NOMO-1 (cell line): ENCODE results near the gene SUDS3.
A peak's percentile ranks its signal among the peaks of the same experiment; 100 is the strongest.

ENCODE experiments used
- DNase-seq, 2 experiments: peaks; one replicate each; lab custom pipeline; 2025; ENCODE audit not compliant: unreplicated experiment in 2 of 2; lab: John Stamatoyannopoulos, UW

The SUDS3 gene

DNA sequence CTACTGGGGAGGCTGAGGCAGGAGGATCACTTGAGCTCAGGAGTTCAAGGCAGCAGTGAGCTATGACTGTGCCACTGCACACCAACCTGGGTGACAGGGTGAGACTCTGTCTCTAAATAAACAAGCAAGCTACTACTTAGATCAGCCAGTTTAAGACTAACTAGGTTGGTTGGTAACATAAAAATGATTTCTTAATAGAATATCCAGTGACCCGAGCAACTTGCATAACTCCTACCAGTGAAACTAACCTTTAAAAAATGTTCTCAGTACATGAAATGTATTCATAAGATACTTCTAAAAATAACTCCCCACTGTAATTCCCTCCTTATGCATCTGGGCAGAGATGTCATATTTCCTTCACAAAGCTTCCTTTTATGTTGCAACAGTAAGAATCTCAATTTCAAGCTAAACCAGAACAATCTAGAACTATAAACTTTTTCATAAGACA, 19.5 kb upstream of the SUDS3 start:
- peak; percentile 44 to 75 for DNase-seq

DNA sequence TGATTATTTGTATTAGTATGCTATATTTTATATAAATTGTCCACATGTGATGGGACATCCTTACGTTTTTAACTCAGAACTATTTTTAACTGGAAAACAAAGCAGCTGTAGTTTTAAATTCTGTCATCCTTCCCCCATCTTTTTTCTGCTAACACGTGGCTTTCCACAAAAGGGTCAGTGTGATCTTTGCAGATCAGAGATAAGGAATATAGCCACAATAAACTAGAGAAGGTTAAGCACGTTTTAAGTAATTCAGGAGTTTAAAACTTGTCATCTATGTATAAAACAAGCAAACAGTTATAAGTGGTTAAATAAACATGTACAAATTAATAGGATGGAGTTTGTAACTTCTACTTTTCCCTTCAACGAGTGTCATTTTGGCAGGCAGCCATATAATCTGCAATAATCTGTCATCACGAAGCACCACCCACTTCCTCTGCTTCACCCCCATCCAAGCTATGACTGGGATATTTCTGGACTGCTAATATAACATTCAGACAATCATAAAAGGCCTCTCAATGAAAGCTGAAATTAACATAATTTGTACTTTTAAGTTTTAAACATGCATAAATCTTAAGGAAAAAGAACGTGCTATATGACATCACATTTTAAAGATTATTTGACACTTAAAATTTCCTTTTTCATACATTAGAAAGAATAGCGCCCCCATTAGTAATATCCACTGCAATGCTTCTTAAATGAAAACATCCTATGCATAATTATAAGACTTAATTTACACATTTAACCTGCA, 18.9 kb upstream of the SUDS3 start:
- DNase-seq: peak; percentile 70 to 92

DNA sequence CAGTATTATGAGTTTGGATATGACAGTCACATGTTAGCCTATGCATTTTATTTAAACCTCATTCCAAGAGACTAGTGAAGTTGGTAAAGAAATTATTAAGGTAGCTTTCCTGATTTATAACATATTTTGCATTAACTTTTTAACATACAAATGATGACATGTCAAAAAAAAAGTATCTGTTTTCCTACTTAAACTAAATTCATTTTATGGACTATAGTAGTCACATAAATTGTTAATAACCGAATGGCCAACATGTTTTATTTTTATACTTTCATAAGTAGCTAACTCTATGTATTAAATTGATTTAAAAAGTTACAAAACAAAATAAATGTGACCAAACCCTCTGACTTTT, 18.4 kb upstream of the SUDS3 start:
- no peak for DNase-seq

DNA sequence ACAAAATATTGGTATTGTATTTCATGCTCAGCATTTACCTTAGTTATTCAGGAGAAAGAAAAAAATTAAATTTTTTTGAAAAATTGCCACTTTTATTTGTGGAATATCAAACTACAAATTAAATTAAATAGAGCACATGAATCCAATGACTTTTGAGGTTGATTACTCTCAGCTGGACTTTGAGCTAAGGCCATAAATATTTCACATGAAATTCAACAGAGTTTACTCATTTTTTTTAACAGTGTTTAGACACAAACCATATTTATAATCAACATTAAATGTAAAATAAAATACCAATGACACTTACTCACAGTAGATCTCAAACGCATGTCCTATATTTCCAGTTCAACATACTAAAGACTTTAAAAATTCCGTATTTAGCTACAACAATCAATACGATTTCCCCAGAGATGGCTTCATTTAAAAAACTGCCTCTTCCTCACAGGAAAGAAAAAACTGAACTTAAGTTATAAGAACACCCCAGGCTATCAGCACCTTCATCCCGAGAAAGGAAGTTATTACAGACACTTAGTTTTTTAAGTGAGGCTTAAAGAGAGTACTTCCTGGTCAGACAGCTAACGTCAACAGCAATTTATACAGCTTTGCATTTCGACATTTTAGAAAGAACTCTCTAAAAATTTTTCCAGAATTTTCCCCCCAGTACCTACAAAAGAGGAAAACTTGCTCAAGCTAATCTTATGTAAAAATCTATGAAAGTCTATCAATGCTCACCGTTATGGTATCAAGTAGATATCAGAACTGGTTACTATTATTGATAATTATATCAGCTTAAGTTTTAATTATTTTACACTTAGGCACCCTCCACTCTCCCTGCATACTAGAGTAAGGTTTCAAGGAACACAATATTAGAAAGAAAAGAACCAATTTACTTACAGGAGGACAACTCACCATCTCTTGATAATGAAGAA, 17.5 kb upstream of the SUDS3 start:
- peak; percentile 57 to 75 for DNase-seq

DNA sequence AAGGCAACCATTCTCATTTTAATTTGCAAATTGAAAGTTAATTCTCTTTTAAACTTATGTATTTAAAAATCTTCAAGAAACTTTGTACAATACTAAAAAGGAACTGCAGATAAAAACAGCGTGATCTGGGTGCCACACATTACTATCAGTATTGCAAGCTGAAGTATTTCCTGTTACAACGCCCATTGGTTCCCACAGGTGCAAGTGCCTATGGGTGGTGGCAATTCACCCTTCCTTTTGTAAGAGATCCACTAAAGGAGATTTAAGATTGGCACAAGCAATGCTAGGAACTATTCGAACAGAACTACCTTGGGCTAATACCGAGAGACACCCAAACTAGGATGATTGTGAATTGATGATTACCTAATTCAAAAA, 16.8 kb upstream of the SUDS3 start:
- no peak for DNase-seq

DNA sequence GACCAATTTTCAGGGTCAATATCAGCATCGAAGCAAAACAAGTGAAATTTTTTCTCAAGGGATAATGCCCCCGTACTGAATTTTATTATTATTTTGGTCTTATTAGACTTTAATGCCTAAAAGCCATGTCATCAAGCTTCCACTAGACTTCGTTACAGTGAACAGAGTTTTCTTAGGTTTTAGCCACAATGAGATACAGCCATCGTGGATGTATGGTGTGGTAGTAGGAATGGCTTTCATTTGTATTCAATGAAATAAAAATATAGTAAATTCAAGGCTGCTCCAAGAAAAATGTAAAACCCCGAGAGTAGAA, 15.3 kb upstream of the SUDS3 start:
- no peak for DNase-seq

DNA sequence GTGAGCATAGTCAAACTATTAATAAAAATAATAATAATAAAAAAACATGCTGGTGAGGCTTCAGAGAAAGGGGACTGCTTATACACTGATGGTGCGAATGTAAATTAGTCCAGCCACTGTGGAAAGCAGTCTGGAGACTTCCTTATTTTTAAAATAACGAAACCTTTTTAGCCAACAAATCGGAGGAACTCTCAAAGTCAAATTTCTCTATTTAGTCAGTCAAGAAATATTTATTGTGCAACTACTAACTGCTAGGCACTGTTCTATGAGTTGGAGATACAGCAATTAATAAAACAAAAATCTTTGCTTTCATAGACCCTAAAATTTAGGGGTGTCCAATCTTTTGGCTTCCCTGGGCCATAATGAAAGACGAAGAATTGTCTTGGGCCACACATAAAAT, 14.5 kb upstream of the SUDS3 start:
- DNase-seq: peak; percentile 44 to 82

DNA sequence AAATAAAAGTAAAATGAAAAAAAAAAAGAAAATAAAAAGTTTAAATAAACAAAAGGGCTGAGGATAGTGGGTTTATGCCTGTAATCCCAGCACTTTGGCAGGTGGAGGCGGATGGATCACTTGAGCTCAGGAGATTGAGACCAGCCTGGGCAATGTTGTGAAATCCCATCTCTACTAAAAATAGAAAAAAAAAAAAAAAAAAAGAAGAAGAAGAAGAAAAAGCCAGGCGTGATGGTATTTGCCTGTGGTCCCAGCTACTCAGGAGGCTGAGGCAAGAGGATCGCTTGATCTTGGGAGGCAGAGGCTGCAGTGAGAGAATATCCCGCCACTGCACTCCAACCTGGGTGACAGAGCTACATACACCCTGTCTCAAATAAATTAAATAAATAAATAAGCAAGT, 7.5 kb upstream of the SUDS3 start:
- peak; percentile 17 to 41 for DNase-seq

DNA sequence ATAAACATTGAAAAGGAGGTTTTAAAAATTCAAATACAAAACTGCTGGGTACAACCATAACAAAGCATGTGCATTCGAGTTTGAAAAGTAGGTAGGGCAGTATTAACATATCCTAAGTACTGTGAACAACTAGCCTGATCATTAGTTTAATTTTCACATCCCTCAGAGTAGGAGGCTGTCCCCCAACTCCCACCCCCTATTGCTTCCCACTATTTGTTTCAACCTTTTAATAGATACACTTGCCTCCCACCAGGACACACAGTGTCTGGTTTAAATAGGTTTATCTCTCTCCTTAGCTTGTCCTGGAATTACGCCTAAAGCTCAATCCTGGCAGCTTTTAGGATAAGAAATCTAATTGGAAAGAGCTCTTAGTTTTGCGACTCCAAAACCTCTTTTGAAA, 5.8 kb upstream of the SUDS3 start:
- no peak for DNase-seq

DNA sequence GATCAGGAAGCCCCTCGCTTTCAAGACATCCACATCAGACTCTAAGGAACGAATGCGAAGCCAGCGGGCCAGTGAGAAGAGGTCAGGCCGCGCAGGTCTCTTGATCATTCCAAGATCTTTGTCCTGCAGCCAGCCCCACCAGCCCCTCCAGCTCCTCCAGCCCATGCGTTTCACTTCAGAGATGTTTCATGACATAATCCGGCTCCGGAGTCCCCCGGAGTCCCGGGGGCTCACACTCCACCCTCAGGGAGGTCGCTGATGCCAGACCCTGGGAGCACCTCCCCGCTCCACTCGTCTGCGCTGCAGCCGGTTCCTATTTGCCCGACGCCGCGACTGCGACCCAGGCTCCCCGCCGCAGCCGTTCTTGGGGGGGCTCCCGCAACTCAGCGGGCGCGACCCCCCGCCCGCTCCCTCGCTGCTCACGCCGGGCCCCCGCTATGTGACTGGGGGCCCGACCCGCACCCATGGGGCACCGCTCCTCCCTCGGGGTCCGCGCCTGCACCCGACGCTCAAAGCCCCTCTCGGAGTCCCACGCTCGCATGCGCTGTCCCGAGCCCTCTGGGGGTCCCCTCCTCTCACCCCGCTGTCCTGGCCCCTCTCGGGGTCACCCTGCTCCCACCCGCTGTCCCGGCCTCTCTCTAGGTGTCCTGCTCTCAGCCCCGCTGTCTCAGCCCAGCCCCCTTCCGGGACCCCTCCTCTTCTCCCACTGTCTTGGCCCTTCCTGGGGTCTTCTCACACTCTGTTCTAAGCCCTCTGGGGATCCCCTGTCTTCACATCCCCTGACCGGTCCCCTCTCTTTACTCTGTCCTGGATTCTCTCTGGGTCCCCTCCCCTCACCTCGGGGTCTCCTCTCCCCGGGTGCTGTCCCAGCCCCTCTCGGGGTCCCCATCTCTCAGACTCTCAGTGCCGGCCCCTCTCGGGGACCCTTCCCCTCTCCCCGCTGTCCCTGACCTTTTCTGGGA, 4.8 kb upstream of the SUDS3 start:
- peak; percentile 11 to 25 for DNase-seq

DNA sequence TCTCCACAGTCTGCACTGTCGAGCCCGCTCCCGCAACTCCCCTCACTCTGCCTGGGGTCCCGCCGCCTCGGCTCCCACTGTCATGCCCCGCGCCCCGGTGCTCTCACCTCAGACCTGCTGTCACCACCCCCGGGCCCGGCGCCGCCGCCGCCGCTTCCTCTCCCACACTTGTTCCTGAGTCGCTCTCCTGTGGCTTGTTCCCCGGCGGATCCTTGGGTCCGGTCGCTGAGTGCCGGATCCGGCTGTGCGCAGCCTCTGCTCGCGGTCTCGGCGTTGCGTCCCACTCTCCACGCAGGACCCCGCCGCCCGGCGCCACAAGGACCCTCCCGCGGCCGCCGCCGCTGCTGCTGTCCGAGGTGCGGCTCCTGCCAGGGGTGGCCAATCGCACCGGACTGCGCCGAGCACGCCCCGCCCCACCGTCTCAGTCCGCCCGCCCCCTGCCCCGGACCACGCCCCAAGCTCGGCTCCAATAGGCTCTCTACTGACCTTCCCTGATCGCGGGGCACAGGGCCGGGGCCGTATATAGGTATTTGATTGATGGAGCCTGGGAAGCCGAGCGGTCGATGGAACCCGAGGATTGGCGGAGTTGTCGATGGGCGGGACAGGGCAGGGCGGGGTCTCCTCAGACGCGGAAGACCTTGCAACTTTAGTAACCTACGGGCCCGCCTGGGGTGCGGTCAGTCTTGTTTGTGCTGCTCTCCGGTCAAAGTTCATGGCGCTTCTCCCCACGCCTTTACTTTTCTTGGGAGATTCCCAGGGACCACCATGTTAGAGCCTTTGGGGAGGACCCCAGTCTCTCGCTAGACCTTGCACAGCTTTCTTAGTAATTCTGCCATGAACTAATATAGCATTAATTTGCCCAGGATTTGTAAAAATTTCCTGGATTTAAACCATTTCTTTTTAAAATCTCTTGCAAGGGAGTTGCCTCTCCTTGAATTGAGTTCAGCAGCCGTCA, 3.5 kb upstream of the SUDS3 start, which contains the start of gene TAOK3:
TSS of gene TAOK3 (minus strand) at position 367 of the 955 bp plus-strand sequence. CDS start 117,340 bp downstream, outside the sequence.
- peak; percentile 95 to 100 for DNase-seq

DNA sequence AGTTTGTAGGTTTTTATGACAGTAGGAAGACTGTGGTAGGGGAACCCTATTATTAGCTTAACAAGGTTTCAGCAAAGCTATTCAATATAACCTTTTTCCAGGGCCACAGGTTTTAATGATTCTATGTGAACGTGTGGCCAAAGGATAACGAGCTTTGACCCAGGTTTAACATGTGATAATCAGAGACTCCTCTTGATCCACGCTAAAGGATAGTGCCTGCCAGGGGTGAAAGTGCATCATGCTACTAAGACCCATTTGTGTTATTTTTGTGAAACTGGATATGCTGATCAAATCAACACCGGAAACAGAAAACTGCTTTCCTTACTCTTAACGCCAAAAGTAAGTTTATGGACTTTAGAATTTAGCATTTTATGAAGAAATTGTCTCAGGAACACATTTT, 2.7 kb upstream of the SUDS3 start:
- DNase-seq: no peak

DNA sequence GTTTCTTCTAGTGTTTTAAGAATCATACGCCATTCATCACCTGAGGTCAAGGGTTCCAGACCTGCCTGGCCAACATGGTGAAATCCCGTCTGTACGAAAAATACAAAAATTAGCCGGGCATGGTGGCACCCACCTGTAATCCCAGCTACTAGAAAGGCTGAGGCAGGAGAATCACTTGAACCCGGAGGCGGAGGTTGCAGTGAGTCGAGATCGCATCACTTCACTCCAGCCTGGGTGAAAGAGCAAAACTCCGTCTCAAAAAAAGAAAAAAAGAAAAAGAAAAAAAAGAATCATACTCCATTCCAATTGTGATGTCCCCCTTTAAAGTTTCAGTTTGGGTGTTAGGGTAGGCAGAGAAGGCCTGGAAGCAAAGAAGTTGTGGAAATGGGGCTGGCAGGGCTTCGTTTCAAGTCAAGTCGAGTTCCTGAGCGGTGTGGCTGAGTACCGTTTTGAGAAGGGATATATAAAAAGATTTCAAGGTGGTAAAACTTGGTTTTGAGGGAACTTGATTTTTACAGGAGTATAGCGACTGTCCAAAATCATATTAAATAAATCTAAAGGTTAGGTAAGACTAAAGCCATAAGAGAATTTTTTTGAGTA, 2.1 kb upstream of the SUDS3 start:
- no peak for DNase-seq

DNA sequence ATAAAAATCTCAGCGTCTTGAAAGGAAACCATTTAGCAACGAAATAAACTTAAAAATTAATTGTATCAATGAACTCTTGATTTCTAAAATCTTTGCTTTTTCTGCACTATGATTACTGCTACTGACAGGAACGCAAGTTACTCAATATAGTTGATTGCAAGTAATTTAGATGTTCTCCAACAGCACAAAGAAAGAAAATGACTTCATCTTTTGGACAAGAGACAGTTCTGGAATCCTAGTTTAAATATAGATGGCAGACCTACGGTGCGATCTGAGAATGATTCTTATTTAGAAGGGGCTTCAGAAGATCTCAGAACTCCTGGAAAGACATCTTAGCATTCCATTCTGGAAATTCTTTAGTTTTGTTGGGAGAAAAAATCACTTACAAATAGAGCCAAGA, 1.4 kb upstream of the SUDS3 start:
- DNase-seq: peak in 1 of 2 experiments; percentile 6

DNA sequence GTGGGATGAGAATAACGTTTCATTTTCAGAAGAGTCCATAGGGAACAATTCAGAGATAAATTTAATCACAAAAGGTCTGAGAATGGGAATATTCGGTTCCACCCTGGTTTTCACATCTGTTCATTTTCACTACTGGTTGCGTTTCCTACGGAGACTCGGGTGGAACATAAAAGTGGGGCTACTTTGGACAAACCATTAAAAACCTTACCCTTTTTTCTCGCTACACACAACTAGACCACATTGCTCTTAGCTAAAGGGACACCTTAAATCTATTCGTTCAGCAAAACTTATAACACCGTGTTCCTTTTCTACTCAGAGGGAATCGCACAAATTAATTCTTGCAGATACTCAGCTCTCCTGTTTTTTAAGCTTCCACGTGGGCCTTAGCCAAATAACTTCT, 1.0 kb upstream of the SUDS3 start:
- no peak for DNase-seq

DNA sequence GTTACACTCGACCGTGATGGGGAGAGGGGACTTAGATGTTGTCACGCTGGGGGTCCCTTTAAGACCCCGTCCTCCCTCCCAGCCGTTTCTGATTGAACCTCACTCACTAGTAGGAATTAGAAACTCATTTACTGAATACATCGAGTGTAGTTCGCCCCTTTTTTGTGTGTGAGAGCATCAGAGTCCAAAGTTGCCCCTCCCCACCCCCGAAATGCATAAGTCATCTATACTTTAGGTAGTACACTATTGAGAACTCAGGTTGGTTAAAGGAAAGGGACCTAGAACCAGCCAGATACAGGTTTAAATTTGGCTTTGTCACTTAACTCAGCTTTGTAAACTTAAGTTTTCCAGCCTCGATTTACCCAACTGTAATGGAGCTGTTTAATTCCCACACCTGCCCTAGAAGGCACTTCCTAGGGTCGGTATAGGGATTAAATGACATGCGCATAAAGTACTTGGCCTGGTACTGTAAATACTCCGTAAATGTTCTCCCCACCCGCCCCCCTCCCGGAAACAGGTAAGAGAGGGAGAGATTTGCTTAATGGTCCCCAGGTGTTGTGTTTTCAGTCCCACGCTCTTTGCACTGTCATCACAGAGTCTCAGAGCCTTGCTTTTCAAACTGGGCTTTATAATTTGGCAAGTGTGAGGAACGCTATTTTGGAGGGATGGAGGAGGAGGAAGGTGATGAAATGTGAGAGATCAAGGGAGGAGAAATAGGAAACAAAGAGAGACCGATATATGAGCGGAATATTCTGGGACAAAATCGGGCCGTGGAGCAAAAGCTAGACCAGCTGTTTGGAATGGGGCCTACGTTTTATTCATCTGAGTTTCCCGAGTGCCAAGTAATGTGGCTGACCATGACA, 897 bp downstream of the SUDS3 start:
- DNase-seq: peak in 1 of 2 experiments; percentile 19

DNA sequence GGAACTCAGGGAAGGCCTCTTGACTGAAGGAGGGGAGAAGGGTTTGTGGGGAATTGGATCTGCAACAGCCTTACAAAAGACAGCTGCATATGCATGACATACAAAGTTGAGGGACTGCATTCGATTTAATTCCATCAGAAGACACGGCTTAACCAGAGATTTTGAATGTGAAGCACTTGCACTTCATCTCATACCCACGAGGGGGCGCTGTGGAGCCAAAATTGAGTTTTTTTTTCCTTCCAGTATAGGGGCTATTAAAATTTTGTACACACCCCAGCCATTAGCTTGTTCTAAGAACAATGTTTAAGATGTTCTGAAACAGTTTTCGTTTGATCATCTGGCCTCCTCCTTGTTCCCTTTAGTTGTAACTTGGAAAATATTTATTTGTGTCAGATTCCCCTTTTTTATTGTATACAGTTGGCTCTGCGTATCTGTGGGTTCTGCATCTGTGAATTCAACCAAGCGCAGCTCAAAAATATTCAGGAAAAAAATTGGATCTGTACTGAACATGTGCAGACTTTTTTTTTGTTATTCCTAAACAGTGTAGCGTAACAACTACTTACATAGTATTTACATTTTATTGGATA, 1.6 kb downstream of the SUDS3 start:
- peak; percentile 40 to 68 for DNase-seq

DNA sequence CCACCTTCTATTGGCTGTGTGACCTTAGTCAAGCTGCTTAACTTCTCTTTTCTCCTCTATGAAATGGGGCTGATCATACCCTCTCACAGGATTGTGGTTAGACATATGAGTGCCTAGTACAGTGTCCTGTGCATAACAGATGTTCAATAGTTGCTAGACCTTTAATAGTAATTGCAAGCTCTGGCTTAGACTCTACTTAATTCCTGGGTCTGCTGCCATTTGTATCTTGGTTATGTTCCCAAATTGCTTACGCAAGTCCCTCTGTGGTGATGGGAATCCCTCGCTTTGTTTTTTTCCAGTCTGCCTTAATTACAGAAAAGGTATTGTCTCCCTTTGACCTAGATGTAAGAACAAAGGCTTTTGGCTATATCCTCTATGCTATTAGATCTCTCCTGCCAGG, 15.1 kb downstream of the SUDS3 start:
- DNase-seq: no peak
